Left ventricle myocardium inferior (tissue), 1 donor: ENCODE measurements around the gene PCSK6. TPM values are rescaled to one million over a fixed set of nuclear protein-coding genes. Genes with fewer than 3 reads are reported as not detected.

Experiments
- DNase-seq: peaks from one replicate; pipeline ENCODE4 v3.0.0-alpha.2; 2020
- H3K27ac ChIP-seq: fragments of 200-600 bp; replicated peaks from 2 replicates; pipeline ENCODE4 v1.8.0; 2021
- H3K27me3 ChIP-seq: fragments of 200-600 bp; 2 replicates; pipeline ENCODE4 v1.8.0; 2021; ENCODE audit warnings: low read depth
- H3K36me3 ChIP-seq: fragments of 200-600 bp; 2 replicates; pipeline ENCODE4 v1.8.0; 2021
- H3K4me1 ChIP-seq: fragments of 200-600 bp; 2 replicates; pipeline ENCODE4 v1.8.0; 2021
- H3K4me3 ChIP-seq: fragments of 200-600 bp; 2 replicates; pipeline ENCODE4 v1.8.0; 2021; ENCODE audit warnings: mild to moderate bottlenecking, moderate library complexity
- H3K9me3 ChIP-seq: fragments of 200-600 bp; replicated peaks from 2 replicates; pipeline ENCODE4 v1.8.0; 2021
- CTCF ChIP-seq: fragments of 200-600 bp; IDR thresholded peaks from 2 replicates; pipeline ENCODE4 v1.8.0; 2021; ENCODE audit warnings: antibody characterized with exemption, mild to moderate bottlenecking, borderline replicate concordance
- intact Hi-C: fragments of 100-400 bp; cut with micrococcal nuclease; formaldehyde crosslinking; loops from one replicate; pipeline ENCODE4 v1.11.0; 2022
- total RNA-seq: library from RNA; stranded (reverse); fragmentation: NEBNext Ultra II Directional; extraction: Animal tissue kit (Norgen Biotek cat#: 25700); gene quantifications from one replicate; pipeline ENCODE4 v1.2.1, GENCODE V29; 2021
- donor health status: DM: no; HTN: yes; CAD: no; lungs with severe emphysema.

Gene PCSK6
- total RNA-seq, 1 donor from 2014 or later: 28.6 TPM

DNA sequence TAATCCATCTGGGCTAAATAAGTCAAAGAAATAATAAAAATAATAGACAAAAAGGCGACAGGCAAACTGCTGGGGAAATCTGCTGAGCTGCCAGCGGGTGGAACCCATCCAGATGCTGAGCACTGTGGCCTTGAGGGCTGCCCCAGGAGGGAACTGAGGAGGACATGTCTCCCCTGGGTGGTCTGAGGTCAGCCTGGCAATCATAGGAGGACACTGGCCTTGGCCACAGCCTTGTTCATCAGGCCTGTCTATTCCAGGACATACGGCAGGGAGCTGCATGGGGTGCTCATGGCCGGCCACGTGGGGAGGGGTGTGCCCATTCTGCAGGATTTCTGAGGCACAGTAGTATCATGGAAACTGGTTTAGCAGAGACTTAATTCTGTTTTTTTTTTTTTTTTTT is 173.0 kb downstream of the PCSK6 start:
- no peak for DNase-seq
- Histone ChIP-seq H3K27ac (no peak overlapping the region), H3K4me3 (no peak overlapping the region), H3K27me3 (no peaks in the 10 kb centered on the region), H3K36me3 (peaks cover 36% of the 10 kb centered on the region), H3K9me3 (no peaks in the 10 kb centered on the region), H3K4me1 (no peaks in the 10 kb centered on the region)
- TF ChIP-seq CTCF: no peak
- intact Hi-C loops: no loop called here

DNA sequence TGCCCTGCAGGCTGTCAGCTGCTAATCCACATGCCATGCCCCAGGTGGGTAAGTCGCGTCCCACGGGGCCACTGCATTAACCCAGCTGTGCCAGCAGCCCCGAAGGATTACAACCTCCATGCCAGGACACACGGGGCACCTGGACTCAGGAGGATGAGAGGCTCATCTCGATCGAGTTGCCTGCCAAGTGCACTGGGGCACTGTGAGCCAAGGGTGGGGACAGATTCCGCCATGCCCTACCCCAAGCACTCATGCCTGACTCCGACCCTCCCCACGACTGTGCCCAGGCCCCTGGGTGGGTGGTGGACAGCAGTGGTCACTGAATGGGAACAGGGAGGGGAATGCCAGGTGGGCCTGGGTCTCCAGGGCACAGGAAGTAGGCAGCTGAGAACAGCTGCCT is 173.8 kb downstream of the PCSK6 start:
- H3K36me3 ChIP-seq: peaks cover 28% of the 10 kb centered on the region
- no peaks in the 10 kb centered on the region for H3K9me3 ChIP-seq
- TF ChIP-seq CTCF: no peak
- H3K4me1 ChIP-seq: no peaks in the 10 kb centered on the region
- intact Hi-C loops: no loop called here
- no peak overlapping the region for H3K4me3 ChIP-seq
- H3K27ac ChIP-seq: no peak overlapping the region
- no peaks in the 10 kb centered on the region for H3K27me3 ChIP-seq
- no peak for DNase-seq

DNA sequence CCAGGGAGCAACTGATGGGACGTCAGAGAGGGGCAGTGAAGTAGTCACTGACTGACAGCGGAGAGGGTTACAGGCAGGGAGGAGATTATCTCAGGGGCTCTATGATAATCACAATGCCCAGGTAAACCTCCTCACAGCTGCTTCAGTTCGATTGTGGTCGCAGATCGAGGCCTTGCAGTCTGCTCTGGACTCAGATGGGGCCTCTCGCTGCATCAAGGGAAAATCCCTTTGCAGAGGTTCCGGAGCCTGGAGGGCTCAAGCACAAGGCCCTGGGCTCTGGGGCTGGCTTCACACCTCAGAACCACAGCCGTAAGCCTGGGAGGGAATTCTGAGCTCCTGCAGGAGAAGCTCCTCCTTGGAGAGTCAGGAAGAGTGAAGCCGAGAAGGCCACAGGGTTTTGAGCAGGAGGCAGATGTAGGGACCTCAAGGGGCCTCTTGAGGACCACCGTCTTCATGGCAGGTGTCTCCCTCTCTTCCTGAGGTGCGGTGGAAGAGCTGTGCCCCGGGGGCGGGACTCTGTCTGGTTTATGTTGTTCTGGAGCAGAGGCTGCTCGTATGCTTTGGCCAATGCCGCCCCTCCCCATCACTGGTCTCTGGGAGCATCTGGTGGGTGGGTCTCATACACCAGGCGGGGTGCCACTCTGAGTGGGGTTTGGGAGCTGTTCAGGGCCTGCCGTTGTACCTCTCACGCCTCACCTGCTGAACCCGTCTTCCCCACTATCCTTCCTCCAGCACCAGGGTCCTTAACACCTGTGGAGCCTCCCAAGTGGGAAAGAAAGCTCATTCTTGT is 175.0 kb downstream of the PCSK6 start:
- Histone ChIP-seq H3K27me3 (no peaks in the 10 kb centered on the region), H3K27ac (no peak overlapping the region), H3K36me3 (peaks cover 24% of the 10 kb centered on the region), H3K9me3 (no peaks in the 10 kb centered on the region), H3K4me1 (no peaks in the 10 kb centered on the region), H3K4me3 (no peak overlapping the region)
- intact Hi-C loops: no loop called here
- no peak for TF ChIP-seq CTCF
- no peak for DNase-seq

DNA sequence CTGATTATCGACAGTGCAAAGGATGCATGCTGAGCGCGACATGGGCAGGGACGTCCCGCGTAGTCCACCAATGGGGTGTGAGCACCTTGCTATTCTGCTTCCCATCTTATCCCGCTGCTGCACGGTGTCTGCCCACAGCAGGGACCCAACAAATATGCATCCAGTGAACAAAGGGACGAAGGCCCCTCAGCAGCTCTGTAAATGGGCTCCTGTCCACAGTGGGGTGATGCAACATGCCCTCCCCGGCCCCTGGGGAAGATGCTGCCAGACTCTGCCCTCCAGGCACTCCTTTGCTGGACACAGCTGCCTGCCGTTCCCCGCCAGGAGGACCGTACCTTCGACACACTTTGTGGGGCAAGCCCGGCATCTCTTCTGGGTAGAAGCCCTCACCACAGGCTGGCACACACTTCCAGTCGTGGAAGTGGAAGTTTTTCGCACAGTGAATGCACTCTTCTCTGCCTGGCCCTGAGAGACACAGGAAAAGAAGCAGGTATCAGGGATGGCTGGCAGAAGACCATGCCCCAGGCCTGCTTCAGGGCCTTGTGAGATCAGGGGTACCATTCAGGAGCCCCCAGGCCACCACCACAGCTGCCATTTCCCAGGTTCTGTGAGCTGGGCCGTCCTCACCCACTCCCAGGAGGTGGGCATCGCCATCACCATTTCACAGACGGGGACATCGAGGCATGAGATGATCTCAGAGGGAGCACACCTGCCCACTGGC is 176.3 kb downstream of the PCSK6 start:
- Histone ChIP-seq H3K27me3 (no peaks in the 10 kb centered on the region), H3K4me1 (no peaks in the 10 kb centered on the region), H3K27ac (no peak overlapping the region), H3K4me3 (no peak overlapping the region), H3K36me3 (peaks cover 22% of the 10 kb centered on the region), H3K9me3 (no peaks in the 10 kb centered on the region)
- intact Hi-C loops: no loop called here
- DNase-seq: no peak
- no peak for TF ChIP-seq CTCF

DNA sequence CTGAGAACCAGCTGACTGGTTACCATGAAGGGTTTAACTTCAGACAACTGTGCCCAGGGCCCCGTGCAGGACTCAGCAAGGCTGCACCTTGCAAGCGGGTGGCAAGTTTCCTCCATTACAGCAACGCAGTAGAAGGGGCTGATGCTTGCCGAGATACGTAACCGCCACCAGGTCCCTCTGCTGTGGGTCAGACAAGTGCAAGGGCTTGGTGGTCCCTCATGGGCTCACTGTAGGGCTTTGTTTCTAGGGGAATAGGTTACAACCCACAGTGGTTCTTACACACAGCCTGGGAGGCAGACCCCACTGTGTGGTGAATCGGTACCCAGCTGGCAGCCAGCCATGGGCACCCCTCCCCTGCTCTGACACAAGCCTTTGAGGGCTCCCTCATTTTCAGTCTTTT is 179.0 kb downstream of the PCSK6 start:
- Histone ChIP-seq H3K4me1 (no peaks in the 10 kb centered on the region), H3K36me3 (peaks cover 10% of the 10 kb centered on the region), H3K27me3 (no peaks in the 10 kb centered on the region), H3K27ac (no peak overlapping the region), H3K9me3 (no peaks in the 10 kb centered on the region), H3K4me3 (no peak overlapping the region)
- intact Hi-C loops: no loop called here
- DNase-seq: no peak
- no peak for TF ChIP-seq CTCF
